ENCODE data around the gene TMEM235. TPM values are rescaled to one million over a fixed set of nuclear protein-coding genes. Genes with fewer than 3 reads are reported as not detected.
"Not testable (repeated sequence)": the region's sequence is repeated elsewhere in the genome, so short reads cannot be mapped to it uniquely, and the experiment has no call there.

TMEM235 gene
- total RNA-seq, 1 donor from 2014 or later = not detected

DNA sequence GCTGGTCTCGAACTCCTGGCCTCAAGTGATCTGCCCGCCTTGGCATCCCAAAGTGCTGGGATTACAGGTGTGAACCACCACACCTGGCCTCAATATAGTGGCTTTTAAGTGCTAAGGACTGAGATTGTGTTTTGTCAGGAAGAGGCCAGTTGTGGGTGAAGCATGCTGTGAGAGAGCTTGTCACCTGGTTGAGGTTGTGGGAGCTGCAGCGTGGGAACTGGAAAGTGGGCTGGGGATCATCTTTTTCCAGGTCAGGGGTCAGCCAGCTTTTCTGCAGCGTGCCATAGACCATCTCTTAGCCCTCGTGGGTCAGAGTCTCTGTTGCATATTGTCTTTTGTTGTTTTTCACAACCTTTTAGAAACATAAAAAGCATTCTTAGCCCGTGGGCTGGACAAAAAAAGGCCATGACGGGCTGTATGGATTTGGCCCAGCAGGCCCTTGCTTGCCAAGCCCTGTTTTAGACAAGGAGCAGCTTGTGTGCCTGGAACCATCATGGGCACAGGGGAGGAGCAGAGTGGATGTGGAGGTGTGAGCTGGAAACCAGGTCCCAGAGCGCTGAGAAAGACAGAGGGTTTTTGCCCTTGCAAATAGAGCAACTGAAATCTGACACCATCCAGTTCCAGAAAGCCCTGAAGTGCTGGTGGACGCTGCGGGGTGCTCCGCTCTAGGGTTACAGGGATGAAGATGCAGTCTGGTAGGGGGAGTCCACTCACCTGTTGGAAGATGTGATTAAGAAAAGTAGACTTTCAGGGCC lies 11.9 kb upstream of the TMEM235 start:
- no peak for DNase-seq (ENCODE audit: low spot score)

DNA sequence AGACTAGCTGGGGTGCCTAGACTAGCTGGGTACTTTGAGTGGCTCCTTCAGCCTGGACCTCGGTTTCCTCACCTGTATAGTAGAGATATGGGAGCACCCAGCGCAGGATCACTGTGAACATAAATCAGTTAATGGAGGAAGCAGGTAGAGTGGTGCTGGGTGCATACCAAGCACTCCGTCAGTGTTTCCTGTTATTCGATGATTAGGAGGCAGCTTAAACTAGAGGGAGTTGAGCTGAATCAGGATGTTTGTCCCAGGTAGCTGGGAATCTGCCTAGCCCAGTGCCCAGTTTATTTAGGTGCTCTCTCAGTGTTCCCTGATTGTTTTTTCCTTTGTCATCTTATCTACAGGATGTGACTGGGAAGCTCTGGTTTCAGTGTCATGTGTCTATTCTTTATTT lies 8.4 kb upstream of the TMEM235 start:
- DNase-seq (ENCODE audit: low spot score) = no peak

DNA sequence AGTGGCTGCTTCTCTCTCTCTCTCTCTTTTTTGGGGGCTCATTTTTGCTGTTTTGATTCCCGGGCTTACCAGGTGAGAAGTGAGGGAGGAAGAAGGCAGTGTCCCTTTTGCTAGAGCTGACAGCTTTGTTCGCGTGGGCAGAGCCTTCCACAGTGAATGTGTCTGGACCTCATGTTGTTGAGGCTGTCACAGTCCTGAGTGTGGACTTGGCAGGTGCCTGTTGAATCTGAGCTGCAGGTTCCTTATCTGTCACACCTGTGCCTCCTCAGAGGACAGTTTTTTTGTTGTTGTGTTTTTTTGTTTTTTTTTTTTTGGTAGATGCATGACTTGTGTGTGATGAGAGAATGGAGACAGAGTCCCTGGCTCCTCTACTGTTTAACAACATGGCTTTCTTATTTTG lies 7.7 kb upstream of the TMEM235 start:
- DNase-seq (ENCODE audit: low spot score) = no peak

DNA sequence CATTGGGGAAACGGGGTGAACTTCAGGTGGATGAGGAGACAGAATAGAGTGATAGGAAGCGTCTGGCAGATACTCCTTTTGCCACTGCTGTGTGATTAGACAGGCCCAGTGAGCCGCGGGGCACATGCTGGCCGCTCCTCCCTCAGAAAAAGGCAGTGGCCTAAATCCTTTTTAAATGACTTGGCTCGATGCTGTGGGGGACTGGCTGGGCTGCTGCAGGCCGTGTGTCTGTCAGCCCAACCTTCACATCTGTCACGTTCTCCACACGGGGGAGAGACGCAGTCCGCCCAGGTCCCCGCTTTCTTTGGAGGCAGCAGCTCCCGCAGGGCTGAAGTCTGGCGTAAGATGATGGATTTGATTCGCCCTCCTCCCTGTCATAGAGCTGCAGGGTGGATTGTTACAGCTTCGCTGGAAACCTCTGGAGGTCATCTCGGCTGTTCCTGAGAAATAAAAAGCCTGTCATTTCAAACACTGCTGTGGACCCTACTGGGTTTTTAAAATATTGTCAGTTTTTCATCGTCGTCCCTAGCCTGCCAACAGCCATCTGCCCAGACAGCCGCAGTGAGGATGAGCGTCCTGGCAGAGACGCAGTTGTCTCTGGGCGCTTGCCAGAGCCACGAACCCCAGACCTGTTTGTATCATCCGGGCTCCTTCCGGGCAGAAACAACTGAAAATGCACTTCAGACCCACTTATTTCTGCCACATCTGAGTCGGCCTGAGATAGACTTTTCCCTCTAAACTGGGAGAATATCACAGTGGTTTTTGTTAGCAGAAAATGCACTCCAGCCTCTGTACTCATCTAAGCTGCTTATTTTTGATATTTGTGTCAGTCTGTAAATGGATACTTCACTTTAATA lies 7.0 kb upstream of the TMEM235 start:
- no peak for DNase-seq (ENCODE audit: low spot score)

DNA sequence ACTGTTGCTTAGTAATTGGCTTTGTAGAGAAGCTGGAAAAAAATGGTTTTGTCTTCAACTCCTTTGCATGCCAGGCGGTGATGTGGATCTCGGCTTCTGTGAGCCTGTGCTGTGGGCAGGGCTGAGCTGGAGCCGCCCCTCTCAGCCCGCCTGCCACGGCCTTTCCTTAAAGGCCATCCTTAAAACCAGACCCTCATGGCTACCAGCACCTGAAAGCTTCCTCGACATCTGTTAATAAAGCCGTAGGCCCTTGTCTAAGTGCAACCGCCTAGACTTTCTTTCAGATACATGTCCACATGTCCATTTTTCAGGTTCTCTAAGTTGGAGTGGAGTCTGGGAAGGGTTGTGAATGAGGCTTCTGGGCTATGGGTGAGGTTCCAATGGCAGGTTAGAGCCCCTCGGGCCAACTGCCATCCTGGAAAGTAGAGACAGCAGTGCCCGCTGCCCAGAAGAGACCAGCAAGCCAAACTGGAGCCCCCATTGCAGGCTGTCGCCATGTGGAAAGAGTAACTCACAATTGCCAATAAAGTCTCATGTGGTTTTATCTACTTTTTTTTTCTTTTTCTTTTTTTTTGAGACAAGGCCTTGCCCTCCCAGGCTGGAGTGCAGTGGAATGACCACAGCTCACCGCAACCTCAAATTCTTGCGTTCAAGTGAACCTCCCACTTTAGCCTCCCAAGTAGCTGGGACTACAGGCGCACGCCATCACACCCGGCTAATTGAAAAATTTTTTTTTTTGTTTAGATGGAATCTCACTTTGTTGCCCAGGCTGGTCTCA lies 6.2 kb upstream of the TMEM235 start:
- no peak for DNase-seq (ENCODE audit: low spot score)

DNA sequence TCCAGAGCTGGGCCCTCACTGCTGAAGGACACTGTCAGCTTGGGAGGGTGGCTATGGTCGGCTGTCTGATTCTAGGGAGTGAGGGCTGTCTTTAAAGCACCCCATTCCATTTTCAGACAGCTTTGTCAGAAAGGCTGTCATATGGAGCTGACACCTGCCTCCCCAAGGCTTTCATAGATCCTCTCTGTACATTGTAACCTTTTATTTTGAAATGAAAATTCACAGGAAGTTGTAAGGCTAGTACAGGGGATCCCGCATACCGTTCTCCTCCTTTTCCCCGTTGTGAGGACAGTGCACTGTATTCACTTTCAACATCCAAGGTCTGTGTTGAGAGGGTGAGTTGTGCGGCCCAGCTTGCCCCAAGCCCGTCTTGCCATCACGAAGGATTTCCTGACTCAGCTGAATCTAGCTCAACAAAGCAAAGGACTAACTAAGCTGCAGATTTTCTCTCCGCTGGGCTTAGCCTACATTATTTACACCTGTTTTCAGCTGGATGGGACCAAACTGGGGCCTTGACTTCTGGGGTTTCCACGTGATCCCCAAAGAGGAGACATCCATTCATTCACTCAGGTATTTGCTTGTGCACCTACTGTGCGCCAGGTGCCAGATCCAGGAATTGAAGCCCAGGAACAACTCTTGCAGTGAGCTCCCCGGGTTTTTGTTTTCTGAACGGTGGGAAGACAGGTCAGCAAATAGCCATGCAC lies 5.2 kb upstream of the TMEM235 start:
- DNase-seq (ENCODE audit: low spot score) = no peak

DNA sequence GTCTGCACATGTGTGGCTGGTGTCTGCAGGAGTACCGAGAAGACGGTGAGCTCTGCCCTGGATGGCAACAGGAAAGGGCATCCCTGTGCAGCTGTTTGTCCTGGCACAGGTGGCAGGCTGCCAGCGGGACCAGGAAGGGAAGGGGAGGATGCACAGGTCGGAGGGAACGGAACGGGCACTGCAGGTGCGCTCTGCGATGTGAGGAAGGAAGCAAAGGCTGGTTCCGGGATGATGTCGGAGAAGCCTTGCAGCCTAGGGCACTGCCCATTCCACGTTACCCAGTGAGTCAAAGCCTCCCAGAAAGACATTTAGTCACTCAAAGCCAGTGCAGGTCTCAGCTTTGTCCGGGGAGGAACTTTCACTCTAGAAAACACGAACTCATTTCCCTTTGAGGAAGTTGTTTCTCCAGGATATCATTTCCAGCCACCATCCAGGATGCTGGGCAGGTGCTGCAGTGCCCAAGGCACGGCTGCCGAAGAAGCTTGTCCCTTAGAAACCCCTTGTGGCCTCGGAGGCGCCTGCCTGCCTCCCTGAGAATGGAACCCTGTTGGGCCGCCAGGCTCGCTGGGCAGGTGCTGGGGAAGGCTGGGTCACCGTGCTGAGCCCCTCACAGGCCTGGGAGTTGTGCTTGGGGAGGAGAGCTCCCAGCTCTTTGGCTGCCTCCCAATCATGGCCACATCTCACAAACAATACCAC lies 4.5 kb upstream of the TMEM235 start:
- no peak for DNase-seq (ENCODE audit: low spot score)

DNA sequence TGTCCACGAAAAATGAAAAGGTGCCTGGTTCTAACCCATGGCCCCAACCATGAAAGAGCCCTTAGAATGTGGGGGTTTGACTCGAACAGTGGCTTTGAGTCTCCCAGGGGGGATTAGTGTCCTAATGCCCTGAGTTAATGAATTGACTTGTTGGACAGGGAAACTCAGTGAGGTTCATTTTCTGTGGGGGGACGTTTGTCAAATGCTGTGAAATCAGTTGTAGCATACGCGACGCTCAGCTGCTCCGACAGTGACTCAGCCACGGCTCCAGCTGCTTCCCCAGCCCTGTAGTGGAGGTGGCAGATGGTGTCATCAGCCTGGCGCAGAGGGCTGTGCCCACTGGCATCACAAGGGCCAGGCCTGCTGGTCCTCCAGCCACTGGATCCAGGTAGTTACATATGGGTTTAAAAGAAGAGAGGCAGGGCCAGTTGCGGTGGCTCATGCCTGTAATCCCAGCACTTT lies 3.9 kb upstream of the TMEM235 start:
- no peak for DNase-seq (ENCODE audit: low spot score)

DNA sequence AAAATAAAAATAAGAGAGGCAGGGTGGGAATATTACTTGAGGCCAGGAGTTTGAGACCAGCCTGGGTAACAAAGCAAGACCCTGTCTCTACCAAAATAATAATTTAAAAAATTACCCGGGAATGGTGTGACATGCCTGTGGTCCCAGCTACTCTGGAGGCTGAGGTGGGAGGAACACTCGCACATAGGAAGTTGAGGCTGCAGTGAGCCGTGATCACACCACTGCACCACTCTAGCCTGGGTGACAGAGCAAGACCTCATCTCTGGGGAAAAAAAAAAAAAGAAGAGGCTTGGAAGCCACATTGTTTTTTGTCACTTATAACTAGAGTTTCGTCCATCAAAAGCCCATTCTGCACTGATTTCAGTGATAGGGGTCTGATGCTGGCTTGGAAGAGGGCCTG lies 3.3 kb upstream of the TMEM235 start:
- DNase-seq (ENCODE audit: low spot score) = no peak

DNA sequence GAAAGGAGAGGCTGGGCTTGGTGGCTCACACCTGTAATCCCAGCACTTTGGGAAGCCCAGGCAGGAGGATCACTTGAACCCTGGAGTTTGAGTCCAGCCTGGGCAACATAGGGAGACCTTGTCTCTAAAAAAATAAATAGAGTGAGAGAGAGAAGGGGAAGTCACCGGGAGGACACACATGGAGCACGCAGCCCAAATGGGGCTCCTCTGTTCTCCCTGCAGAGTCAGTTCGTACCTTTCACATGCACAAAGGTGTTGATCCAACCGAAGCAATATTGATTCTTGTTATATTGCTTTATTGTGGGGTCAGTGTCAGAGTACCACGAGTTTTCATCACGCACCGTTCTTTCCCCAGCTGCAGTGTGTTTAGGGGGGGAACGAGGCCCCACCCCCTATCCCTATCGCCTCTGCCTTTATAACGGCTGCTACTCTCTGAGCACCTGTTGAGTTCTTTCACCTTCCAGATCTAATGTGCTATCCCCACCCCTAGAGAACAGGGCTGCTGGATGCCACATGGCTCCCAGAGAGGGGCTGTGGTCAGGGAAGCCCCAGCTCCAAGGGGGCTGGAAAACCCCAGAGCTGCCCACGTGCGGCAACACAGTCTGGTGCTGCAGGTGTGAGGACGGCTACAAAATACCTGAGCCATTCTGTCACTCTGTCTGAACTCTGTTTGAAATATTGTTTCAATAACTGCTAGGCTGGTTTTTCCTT lies 1.0 kb upstream of the TMEM235 start:
- DNase-seq (ENCODE audit: low spot score) = no peak

DNA sequence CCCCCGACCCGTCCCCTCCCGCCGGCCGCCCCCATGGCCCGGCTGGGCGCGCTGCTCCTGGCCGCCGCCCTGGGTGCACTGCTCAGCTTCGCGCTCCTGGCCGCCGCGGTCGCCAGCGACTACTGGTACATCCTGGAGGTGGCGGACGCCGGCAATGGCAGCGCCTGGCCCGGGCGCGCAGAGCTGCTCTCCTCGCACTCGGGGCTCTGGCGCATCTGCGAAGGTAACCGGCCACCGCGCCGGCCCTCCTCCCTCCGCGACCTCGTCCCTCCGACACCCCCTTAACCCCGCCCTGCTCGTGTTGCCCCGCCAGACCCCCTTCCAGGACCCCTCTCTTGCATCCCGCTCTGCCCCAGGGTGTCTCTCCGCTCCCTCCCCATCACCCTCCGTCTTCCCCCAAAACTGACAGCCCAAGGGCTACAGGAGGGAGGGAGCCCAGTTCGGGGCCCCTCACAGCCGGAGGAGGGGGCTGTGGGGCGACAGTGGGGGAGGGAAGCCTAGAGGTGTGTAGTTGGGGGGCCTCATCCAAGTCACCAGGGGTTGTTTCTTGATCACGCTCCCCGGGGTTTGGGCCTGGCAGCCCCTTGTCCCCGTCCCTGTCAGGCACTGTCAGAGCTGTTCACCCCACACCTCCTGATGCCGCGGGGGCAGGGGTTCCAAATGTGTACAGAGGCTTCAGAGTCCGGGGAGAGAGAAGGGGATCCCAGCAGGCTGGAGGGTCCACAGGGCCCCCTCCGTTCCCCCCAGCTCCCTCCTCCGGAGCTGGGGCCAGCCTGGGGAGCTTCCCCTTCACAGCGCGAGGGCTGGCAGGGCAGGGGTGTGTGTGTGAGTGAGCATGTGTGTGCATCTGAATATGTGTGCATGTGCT lies 794 bp downstream of the TMEM235 start:
- DNase-seq (ENCODE audit: low spot score) = no peak

DNA sequence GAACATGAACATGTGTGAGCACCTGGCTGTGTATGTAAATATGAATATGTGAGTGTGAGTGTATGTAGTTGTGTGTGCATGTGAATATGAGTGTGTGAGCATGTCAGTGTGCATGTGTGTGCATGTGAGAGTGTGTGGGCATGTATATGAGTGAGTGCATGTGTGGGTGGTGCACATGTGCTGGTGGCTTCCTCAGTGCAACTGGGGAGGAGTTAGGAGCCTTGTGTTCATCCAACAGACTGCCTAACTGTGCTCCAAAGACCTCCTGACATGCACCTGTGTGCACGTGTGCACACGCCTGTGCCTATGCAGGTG lies 1.4 kb downstream of the TMEM235 start:
- no peak for DNase-seq (ENCODE audit: low spot score)

DNA sequence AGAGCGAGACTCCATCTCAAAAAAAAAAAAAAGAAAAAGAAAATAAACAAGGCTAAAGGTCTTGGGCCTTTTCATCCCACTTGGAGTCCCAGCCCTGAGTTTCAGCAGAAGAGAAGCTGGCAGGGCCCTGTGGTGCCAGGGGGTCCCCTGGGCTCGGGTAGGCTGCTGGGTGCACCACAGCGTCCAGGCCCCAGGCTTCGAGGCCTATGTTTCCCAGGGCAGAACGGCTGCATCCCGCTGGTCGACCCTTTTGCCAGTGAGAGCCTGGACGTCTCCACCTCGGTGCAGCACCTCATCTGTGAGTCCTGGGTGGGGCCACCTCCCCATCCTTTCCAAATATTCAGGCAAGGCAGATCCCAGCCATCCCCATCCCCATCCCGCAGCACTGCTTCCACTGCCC lies 2.2 kb downstream of the TMEM235 start:
- no peak for DNase-seq (ENCODE audit: low spot score)

DNA sequence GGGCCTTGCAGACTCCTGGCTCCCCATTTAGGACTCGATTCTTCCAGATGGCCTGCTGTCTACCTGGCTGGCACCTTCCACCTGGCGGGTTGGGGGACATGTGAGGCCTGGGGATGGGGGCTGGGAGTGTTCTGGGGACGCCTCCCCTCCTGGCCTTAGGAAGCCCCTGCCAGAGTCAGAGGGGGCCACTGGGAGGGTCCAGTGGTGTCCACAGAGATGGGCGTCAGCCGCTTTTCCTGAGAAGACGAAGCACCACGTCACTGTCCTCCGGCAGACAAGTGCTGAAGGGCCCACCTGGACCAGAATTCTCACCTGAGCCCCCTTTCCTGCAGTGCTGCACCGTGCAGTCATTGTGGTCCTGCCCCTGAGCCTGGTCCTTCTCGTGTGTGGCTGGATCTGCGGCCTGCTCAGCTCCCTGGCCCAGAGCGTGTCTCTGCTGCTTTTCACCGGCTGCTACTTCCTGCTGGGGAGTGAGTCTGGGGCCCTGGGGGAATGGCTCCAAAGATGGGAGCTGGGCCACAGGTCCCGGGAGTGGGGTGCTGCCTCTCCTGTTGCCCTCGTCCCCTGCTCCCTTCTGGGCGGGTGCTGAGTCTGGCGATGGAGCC lies 2.9 kb downstream of the TMEM235 start:
- DNase-seq (ENCODE audit: low spot score) = no peak

DNA sequence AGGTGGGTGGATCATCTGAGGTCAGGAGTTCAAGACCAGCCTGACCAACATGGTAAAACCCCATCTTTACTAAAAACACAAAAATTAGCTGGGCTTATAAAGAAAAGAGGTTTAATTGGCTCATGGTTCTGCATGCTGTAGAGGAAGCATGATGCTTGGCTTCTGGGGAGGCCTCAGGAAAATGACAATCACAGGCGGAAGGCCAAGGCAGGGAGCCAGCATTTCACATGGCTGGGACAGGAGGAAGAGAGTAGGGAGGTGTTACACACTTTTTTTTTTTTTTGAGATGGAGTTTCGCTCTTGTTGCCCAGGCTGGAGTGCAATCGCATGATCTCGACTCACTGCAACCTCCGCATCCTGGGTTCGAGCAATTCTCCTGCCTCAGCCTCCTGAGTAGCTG lies 3.6 kb downstream of the TMEM235 start:
- DNase-seq (ENCODE audit: low spot score) = not testable (repeated sequence)

DNA sequence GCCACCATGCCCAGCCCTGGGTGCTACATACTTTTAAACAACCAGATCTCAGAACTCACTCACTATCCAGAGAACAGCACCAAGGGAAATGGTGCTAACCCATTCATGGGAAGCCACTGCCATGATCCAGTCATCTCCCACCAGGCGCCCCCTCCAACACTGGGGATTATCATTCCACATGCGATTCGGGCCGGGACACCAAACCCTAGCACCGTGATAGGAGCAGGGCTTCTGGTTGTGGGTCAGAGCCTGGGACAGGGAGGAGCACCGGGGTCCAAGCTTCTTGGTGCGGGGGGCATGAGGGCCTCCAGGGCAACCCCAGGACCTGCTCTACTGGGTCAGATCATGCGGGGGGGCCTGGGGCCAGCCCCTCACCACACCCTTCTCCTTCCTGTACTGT lies 4.5 kb downstream of the TMEM235 start:
- no peak for DNase-seq (ENCODE audit: low spot score)

DNA sequence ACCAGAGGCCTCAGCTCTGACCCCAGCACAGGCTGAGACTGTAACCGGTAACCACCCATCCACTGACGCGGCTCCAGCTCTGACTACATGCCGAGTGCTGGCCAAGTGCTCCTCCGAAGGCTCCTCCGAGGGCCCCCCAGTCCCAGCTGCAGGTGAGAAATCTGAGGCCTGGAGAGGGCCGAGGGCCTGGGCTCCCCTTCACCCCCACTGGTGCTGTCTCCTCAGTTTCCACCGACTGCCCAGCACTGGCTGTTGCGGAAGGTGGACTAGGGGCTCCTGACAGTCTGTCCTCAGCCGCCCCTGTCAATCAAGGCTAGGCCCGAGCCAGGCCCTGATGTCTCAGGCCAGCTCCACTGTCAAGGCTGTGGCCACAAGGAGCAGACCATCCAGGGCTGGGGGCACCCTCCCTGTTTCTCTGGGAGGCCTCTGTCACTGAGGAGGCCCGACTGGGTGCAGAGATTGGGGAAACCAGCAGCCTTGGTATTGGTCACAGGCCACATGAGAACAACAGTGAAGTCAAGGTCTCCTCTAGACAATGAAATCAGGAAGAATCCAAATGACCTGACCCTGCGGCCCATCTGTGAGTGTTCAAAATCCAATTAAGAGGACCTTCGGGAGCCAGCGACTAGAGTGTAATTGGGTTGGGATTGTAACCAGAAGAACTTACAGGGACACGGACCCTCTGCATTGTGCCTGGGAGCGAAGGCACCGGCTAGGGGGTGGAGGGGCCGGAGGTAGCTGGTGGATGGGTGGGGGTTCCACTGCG lies 5.1 kb downstream of the TMEM235 start:
- no peak for DNase-seq (ENCODE audit: low spot score)
